Lower lobe of right lung (tissue), 2 donors: Measurements from ENCODE around the gene UTS2B. TPM values are rescaled to one million over a fixed set of nuclear protein-coding genes. Genes with fewer than 3 reads are reported as not detected.
A peak's percentile ranks its signal among the peaks of the same experiment; 100 is the strongest.

Experiments
- ATAC-seq, 2 donors: fragments of 200-7000 bp; cut with Tn5 transposase; one replicate each; pipeline ENCODE4 v1.9.1; 2020 to 2022; ENCODE audit warnings: mild to moderate bottlenecking in 2 of 2, moderate library complexity in 2 of 2
- DNase-seq: peaks from one replicate; pipeline ENCODE4 v3.0.0-alpha.2; 2020
- H3K27ac ChIP-seq: fragments of 200-600 bp; one replicate; pipeline ENCODE4 v1.8.0; 2022
- H3K27me3 ChIP-seq: fragments of 200-600 bp; one replicate; pipeline ENCODE4 v1.8.0; 2022; ENCODE audit warnings: low read depth
- H3K36me3 ChIP-seq: fragments of 200-600 bp; one replicate; pipeline ENCODE4 v1.8.0; 2022; ENCODE audit warnings: mild to moderate bottlenecking
- H3K4me1 ChIP-seq: fragments of 200-600 bp; one replicate; pipeline ENCODE4 v1.8.0; 2022
- H3K4me3 ChIP-seq: fragments of 200-600 bp; one replicate; pipeline ENCODE4 v1.8.0; 2022; ENCODE audit warnings: mild to moderate bottlenecking
- H3K9me3 ChIP-seq: fragments of 200-600 bp; one replicate; pipeline ENCODE4 v1.8.0; 2022
- CTCF ChIP-seq: fragments of 200-600 bp; IDR thresholded peaks from one replicate; pipeline ENCODE4 v1.8.0; 2022; ENCODE audit warnings: antibody characterized with exemption, mild to moderate bottlenecking
- intact Hi-C: fragments of 100-400 bp; cut with DNase I; formaldehyde crosslinking; loops from one replicate; pipeline ENCODE4 v1.11.0; 2022
- total RNA-seq: library from RNA; stranded (reverse); fragmentation: NEBNext Ultra II Directional; extraction: Animal tissue kit (Norgen Biotek cat#: 25700); gene quantifications from one replicate; pipeline ENCODE4 v1.2.1, GENCODE V29; 2021
- donor health status: DM: no; HTN: yes; CAD: no; lungs with severe emphysema.

UTS2B gene
- total RNA-seq, 1 donor from 2014 or later, result 0.44 TPM

- no peak for TF ChIP-seq CTCF
- Histone ChIP-seq H3K36me3 (peaks cover 31% of the 10 kb centered on the region), H3K27ac (no peak overlapping the region), H3K4me1 (peaks cover 25% of the 10 kb centered on the region), H3K4me3 (no peak overlapping the region), H3K9me3 (no peaks in the 10 kb centered on the region), H3K27me3 (no peaks in the 10 kb centered on the region)
- DNase-seq, result no peak
- intact Hi-C loops, result no loop called here
- no peak for ATAC-seq
Observed at GRCh38 chr3:191373327-191373726, 43.0 kb upstream of the UTS2B start.

DNA sequence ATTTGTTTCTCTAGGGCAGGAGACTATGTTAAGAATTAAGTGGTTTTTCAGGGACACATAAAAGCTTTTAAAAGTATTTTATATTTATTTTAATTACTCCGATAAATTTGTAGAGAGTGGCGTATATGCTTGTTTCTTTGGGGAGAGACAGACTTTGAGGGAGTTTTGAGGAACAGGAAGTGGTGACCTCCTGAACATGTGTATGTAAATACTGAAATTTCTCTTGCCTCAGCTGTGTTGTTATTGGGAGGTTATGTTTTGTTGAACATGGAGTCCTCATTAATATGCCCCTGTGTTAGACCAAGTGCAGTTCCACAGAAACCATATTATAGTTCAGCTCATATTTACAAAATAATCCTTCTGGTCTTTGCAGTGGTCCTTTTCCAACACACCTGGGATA is 41.8 kb upstream of the UTS2B start:
- no peak for ATAC-seq
- intact Hi-C loops, result no loop called here

GRCh38 chr3:191369616-191370010 is 39.3 kb upstream of the UTS2B start:
- Histone ChIP-seq H3K27me3 (no peaks in the 10 kb centered on the region), H3K36me3 (peaks cover 9% of the 10 kb centered on the region), H3K27ac (no peak overlapping the region), H3K4me1 (peaks cover 5% of the 10 kb centered on the region), H3K4me3 (no peak overlapping the region), H3K9me3 (no peaks in the 10 kb centered on the region)
- DNase-seq, result no peak
- intact Hi-C loops, result no loop called here
- TF ChIP-seq CTCF, result no peak
- ATAC-seq, result peak in 1 of 2 donors; percentile 49

More for the DNA sequence above, 41.8 kb upstream of the UTS2B start:
- TF ChIP-seq CTCF, result no peak
- no peak overlapping the region for H3K27ac ChIP-seq
- no peak overlapping the region for H3K4me3 ChIP-seq
- no peaks in the 10 kb centered on the region for H3K9me3 ChIP-seq
- no peak for DNase-seq
- no peaks in the 10 kb centered on the region for H3K27me3 ChIP-seq
- peaks cover 16% of the 10 kb centered on the region for H3K4me1 ChIP-seq
- peaks cover 31% of the 10 kb centered on the region for H3K36me3 ChIP-seq

DNA sequence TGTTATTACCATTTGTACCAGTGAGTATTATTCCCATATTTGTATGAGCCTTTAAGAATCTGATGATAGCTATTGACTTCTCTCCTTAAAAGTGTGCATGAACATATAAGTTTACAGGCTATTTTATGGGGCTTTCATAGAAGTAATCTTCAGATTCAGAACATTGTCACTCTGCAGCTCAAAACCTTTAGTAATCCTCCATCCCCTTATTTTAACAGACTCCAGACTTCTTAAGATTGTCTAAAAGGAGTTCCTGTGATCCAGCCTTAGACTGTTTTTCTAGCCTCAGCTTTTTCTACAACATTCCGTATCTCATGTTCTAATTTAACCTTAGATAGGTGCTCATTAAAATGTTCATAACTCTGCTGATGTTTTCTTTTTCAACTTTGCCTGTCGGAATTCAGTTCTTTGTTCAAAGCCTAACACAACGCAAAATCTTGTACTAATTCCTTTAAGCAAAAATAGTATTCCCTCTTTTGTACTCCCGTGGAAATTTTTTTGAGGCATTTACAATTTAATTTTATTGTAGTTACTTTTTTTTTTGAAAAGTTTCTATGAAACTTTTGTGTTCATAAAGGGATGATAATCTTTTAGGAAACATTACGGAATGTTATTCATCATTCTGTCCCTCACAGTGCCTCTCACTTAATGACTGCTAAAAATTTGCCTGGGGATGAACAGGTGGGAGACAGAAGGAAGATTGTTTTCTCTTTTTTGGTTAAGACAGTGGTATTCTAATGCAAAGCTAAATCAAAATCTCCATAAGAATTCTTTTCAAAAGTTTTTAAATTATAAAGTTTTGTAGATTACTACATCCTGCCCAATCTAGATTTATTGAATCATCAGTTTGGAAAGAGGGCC is 38.7 kb upstream of the UTS2B start:
- no peak overlapping the region for H3K27ac ChIP-seq
- no peaks in the 10 kb centered on the region for H3K27me3 ChIP-seq
- H3K9me3 ChIP-seq, result no peaks in the 10 kb centered on the region
- intact Hi-C loops, result no loop called here
- ATAC-seq, result no peak
- H3K4me3 ChIP-seq, result no peak overlapping the region
- peaks cover 5% of the 10 kb centered on the region for H3K4me1 ChIP-seq
- TF ChIP-seq CTCF, result no peak
- no peak for DNase-seq
- H3K36me3 ChIP-seq, result peaks cover 14% of the 10 kb centered on the region

DNA sequence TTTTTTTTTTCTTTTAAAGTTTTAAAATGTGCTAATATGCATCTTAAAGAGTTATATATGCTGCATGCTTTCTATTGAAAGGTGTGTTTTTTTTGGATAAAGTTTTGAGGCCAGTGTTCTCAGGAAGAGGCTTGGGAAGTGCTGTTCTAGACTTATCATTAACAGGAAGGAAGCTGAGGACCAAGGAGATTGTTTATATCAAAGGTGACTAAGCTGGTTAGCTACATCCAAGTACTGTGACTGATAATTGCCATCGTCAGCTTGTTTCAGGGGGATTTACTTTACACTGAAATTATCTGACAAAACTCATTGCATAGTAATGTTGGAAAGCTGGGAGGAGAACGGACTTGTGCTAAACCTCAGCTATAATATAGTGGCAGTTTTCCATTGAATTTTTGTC is 36.3 kb upstream of the UTS2B start:
- DNase-seq (no peak), ATAC-seq (no peak)
- no peaks in the 10 kb centered on the region for H3K9me3 ChIP-seq
- no peaks in the 10 kb centered on the region for H3K4me1 ChIP-seq
- no peak for TF ChIP-seq CTCF
- H3K4me3 ChIP-seq, result no peak overlapping the region
- intact Hi-C loops, result no loop called here
- no peak overlapping the region for H3K27ac ChIP-seq
- H3K36me3 ChIP-seq, result peaks cover 36% of the 10 kb centered on the region
- no peaks in the 10 kb centered on the region for H3K27me3 ChIP-seq
